ENCODE results near the gene IGSF11.

The IGSF11 gene

DNA sequence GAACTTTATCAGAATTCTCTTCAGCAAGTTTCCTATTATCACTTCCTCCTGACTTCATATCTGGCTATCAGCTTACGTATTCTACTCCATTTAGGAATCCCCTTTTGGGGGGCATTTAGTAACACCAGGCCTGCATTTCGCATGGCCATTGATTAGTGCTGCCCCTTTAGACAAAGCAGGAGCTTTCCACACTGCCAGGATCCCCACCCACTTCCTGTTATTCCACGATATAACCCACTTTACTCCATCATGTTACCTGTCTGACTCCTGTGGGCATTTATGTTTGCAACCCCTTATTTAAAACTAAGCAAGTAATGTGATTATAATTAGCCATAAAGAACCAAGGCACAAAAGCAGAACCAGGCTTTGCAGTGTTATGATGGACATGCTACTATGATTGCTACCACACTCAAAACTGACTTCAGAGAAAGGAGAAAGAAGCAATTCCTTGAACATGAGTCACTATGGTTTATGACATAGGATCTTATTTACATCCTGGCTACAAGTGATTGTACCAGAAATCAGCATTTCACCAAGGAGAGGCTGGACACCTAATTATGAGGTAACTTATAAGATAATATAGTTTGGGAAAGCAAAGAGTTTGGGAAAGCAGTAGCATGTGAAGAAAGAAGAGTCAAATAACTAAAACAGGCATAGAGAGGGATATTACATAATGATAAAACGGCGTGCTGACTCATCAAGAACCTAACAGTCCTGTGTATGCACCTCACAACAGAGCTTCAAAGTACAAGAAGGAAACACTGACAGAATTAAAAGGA lies 96.3 kb downstream of the IGSF11 start:
- Histone ChIP-seq H3K27me3 (no peaks in the 10 kb centered on the region), H3K36me3 (no peaks in the 10 kb centered on the region)
- TF ChIP-seq, protein P1, sequence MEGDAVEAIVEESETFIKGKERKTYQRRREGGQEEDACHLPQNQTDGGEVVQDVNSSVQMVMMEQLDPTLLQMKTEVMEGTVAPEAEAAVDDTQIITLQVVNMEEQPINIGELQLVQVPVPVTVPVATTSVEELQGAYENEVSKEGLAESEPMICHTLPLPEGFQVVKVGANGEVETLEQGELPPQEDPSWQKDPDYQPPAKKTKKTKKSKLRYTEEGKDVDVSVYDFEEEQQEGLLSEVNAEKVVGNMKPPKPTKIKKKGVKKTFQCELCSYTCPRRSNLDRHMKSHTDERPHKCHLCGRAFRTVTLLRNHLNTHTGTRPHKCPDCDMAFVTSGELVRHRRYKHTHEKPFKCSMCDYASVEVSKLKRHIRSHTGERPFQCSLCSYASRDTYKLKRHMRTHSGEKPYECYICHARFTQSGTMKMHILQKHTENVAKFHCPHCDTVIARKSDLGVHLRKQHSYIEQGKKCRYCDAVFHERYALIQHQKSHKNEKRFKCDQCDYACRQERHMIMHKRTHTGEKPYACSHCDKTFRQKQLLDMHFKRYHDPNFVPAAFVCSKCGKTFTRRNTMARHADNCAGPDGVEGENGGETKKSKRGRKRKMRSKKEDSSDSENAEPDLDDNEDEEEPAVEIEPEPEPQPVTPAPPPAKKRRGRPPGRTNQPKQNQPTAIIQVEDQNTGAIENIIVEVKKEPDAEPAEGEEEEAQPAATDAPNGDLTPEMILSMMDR (IDR thresholded peaks at IDR 0.05) = no peak

DNA sequence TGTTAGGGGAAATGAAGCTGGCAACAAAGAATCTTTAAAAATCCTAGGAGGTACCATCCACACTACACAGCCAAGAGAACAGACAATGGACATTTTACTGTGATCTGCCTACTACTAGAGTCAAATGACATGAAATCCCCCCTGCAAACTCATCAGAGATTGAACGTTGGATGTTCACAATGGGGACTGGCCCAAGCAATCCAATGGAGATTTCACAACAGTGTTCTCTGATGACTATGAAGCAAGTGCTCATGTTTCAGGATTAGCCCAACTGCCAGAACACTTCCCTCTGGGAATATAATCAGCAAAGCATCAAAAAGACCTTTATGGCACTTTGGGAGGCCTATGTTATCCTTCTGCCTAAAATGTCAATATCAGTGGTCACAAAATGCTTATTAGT lies 97.8 kb downstream of the IGSF11 start:
- Histone ChIP-seq H3K4me1 (ENCODE audit: control insufficient read depth in 1 of 2, insufficient read depth in 1 of 2, low read depth in 1 of 2, low read length in 1 of 2) (no peaks in the 10 kb centered on the region), H3K4me3 (ENCODE audit: low read depth in 1 of 2, low read length in 1 of 2) (no peak overlapping the region), H3K27ac (no peak overlapping the region), H3K27me3 (no peaks in the 10 kb centered on the region), H3K36me3 (no peaks in the 10 kb centered on the region), H3K9me3 (no peaks in the 10 kb centered on the region)
- TF ChIP-seq, protein P1 (IDR thresholded peaks at IDR 0.05) = no peak

More for the DNA sequence above, 96.3 kb downstream of the IGSF11 start:
- H3K4me3 ChIP-seq (ENCODE audit: low read depth in 1 of 2, low read length in 1 of 2) = no peak overlapping the region
- no peaks in the 10 kb centered on the region for H3K9me3 ChIP-seq
- no peaks in the 10 kb centered on the region for H3K4me1 ChIP-seq (ENCODE audit: control insufficient read depth in 1 of 2, insufficient read depth in 1 of 2, low read depth in 1 of 2, low read length in 1 of 2)
- no peak overlapping the region for H3K27ac ChIP-seq

DNA sequence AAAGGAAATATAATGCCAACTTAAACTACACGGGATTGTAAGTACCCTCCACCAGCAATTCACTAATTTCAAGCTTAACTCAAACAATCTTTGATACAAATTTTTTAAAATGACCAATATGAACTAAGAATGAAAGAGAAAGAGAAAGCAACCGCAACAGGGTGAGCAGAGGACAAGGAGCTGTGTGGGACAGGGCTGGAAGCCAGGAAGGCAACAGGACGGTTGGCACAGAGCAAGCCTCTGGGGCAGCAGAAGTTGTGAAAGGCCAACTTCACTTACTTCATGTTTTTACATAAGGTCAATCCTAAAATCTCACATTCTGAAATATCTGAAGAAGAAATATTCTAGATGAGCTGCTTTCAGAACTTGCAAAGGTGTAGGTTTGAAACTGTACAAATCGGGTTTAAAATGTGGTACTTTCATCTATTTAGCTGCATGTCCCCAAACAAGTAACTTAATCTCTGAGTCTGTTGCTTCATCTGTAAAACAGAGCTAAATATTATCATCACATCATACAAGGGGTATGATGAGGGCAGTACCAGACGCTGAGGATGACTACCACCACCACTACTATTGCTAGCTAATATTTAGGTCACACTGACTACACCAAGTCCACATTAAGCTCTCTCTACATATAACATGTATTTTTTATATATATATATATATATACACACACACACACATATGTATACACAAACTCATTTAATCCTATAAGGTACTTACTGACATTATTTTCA lies 101.7 kb downstream of the IGSF11 start:
- Histone ChIP-seq H3K4me1 (ENCODE audit: control insufficient read depth in 1 of 2, insufficient read depth in 1 of 2, low read depth in 1 of 2, low read length in 1 of 2) (no peaks in the 10 kb centered on the region), H3K27me3 (no peaks in the 10 kb centered on the region), H3K36me3 (no peaks in the 10 kb centered on the region), H3K27ac (no peak overlapping the region), H3K9me3 (no peaks in the 10 kb centered on the region), H3K4me3 (ENCODE audit: low read depth in 1 of 2, low read length in 1 of 2) (no peak overlapping the region)
- TF ChIP-seq, protein P1 (IDR thresholded peaks at IDR 0.05) = no peak

DNA sequence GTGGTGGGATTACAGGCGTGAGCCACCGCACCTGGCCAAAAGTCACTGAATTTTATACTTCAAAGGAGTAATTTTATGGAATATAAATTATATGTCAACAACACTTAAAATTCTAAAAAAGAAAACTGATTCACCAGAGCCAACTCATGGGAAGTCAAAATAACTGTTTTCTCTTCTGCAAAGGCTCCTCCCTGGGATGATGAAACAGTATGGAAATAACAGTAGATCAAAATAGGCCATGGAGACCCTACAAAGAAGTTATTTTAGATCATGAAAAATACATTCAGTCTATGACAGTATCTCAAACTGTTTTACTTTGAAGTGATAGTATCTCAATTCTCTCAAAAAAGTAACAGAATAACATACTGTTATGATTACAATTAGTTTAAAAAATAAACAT lies 102.7 kb downstream of the IGSF11 start:
- Histone ChIP-seq H3K27ac (no peak overlapping the region), H3K36me3 (no peaks in the 10 kb centered on the region), H3K4me3 (ENCODE audit: low read depth in 1 of 2, low read length in 1 of 2) (no peak overlapping the region), H3K9me3 (no peaks in the 10 kb centered on the region), H3K27me3 (no peaks in the 10 kb centered on the region), H3K4me1 (ENCODE audit: control insufficient read depth in 1 of 2, insufficient read depth in 1 of 2, low read depth in 1 of 2, low read length in 1 of 2) (no peaks in the 10 kb centered on the region)
- TF ChIP-seq, protein P1 (IDR thresholded peaks at IDR 0.05) = no peak

DNA sequence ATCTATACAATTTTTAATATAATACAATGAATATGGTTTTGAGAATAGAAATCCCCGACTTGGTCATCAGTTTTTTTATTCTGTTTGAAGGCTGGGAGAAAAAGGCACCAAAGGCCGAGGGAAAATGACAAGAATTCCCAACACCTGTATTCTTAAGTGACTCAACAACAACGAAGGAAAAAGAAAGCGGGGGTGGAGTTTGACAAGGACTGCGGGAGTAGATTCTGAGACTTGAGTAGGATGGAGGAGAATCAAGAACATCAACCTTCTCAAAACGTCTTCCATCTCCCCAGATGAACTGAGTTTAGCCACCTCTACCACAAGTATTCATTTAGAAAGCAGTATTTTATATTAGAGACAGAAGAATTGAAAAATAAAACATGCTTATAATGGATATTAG lies 107.2 kb downstream of the IGSF11 start:
- Histone ChIP-seq H3K27me3 (no peaks in the 10 kb centered on the region), H3K36me3 (no peaks in the 10 kb centered on the region), H3K4me1 (ENCODE audit: control insufficient read depth in 1 of 2, insufficient read depth in 1 of 2, low read depth in 1 of 2, low read length in 1 of 2) (no peaks in the 10 kb centered on the region), H3K9me3 (no peaks in the 10 kb centered on the region), H3K27ac (no peak overlapping the region), H3K4me3 (ENCODE audit: low read depth in 1 of 2, low read length in 1 of 2) (no peak overlapping the region)
- TF ChIP-seq, protein P1 (IDR thresholded peaks at IDR 0.05) = no peak

Data from neutrophil (primary cell).